A549 (cell line): Measurements from ENCODE around the gene B9D1. TPM values are rescaled to one million over a fixed set of nuclear protein-coding genes. Genes with fewer than 3 reads are reported as not detected.

Experiments
- ATAC-seq, 2 experiments: fragments of 200-7000 bp in 1 of 2; fragments of >200 bp in 1 of 2; cut with Nextera tagmentation in 1 of 2; cut with Tn5 transposase in 1 of 2; 3 replicates each; pipeline versions ENCODE4 v1.8.0 to v1.9.1; 2018 to 2020; ENCODE audit warnings: mild to moderate bottlenecking in 1 of 2, moderate library complexity in 1 of 2
- CTCF ChIA-PET: fragments of 300-600 bp; sonication (Branson Sonifier 250); formaldehyde crosslinking; extraction: SDS; loops from one replicate; lab custom pipeline; 2021; ENCODE audit warnings: antibody characterized with exemption, inconsistent platforms; lab: Yijun Ruan, JAX
- POLR2A ChIA-PET: fragments of 350-600 bp; formaldehyde crosslinking; extraction: SDS; loops from one replicate; lab custom pipeline; 2021; ENCODE audit warnings: antibody characterized with exemption, inconsistent platforms; lab: Yijun Ruan, JAX
- DNase-seq, 2 experiments: peaks; one replicate each; pipeline versions ENCODE4 v3.0.0 to v3.0.0-alpha.2; 2011 to 2016; ENCODE audit warnings: low read depth in 1 of 2, low spot score in 1 of 2
- FAIRE-seq: peaks from 2 replicates; lab custom pipeline; 2011; peaks lifted over from hg19 to GRCh38; lab: Jason Lieb, UNC
- H3K27ac ChIP-seq, 2 experiments: fragments of >200 bp; sonication (Bioruptor Twin); formaldehyde crosslinking; 3 replicates each; pipeline ENCODE4 v1.5.1; 2016 to 2017
- H3K4me1 ChIP-seq: fragments of >200 bp; sonication (Bioruptor Twin); formaldehyde crosslinking; 3 replicates; pipeline ENCODE4 v1.6.1; 2016
- H3K4me2 ChIP-seq: fragments of >200 bp; sonication (Bioruptor Twin); formaldehyde crosslinking; 3 replicates; pipeline ENCODE4 v1.6.1; 2016
- H3K4me3 ChIP-seq: fragments of >200 bp; sonication (Bioruptor Twin); formaldehyde crosslinking; 3 replicates; pipeline ENCODE4 v1.5.1; 2016
- H3K9me3 ChIP-seq: fragments of >200 bp; sonication (Bioruptor Twin); formaldehyde crosslinking; 3 replicates; pipeline ENCODE4 v1.6.1; 2016
- ATOH8 ChIP-seq: fragments of 250-450 bp; sonication (Bioruptor Pico); IDR thresholded peaks from 2 replicates; pipeline ENCODE4 v1.5.0; 2020; ENCODE audit warnings: low read depth, mild to moderate bottlenecking, moderate library complexity
- CBX8 ChIP-seq: fragments of 200-600 bp; sonication (generic); IDR thresholded peaks from 2 replicates; pipeline ENCODE4 v1.6.1; 2016
- CHD2 ChIP-seq: fragments of 150-350 bp; IDR thresholded peaks from 2 replicates; pipeline ENCODE4 v1.6.1; 2014; ENCODE audit warnings: low read length; ENCODE audit not compliant: partially characterized antibody
- CTCF ChIP-seq: fragments of >200 bp; sonication (Bioruptor Twin); formaldehyde crosslinking; IDR thresholded peaks from 3 replicates; pipeline ENCODE4 v1.5.1; 2016
- EHMT2 ChIP-seq: fragments of 200-600 bp; sonication (generic); IDR thresholded peaks from 2 replicates; pipeline ENCODE4 v1.6.1; 2016; ENCODE audit warnings: antibody characterized with exemption, low read depth, mild to moderate bottlenecking, moderate library complexity
- HES2 ChIP-seq: fragments of >200 bp; sonication (Bioruptor Twin); formaldehyde crosslinking; IDR thresholded peaks from 2 replicates; pipeline ENCODE4 v1.6.1; 2016
- HOXA7 ChIP-seq: fragments of 250-450 bp; sonication (Bioruptor Pico); IDR thresholded peaks from 2 replicates; pipeline ENCODE4 v1.5.0; 2020; ENCODE audit warnings: mild to moderate bottlenecking, moderate library complexity
- KDM1A ChIP-seq: fragments of 200-600 bp; sonication (generic); IDR thresholded peaks from 2 replicates; pipeline ENCODE4 v1.6.1; 2016; ENCODE audit warnings: low read depth, mild to moderate bottlenecking
- KDM5A ChIP-seq: fragments of 200-600 bp; sonication (generic); IDR thresholded peaks from 2 replicates; pipeline ENCODE4 v1.6.1; 2016; ENCODE audit warnings: antibody characterized with exemption, mild to moderate bottlenecking
- MYC ChIP-seq: IDR thresholded peaks from 2 replicates; pipeline ENCODE4 v1.6.1; 2012; ENCODE audit warnings: mild to moderate bottlenecking, inconsistent platforms, low read length, improper control_type of control experiment, borderline replicate concordance
- NR3C1 ChIP-seq: fragments of >200 bp; sonication (Bioruptor Twin); formaldehyde crosslinking; IDR thresholded peaks from 3 replicates; pipeline ENCODE4 v1.6.1; 2017
- PHF8 ChIP-seq: fragments of 200-600 bp; sonication (generic); IDR thresholded peaks from 2 replicates; pipeline ENCODE4 v1.6.1; 2016; ENCODE audit warnings: low read depth, mild to moderate bottlenecking, antibody characterized with exemption, moderate library complexity, borderline replicate concordance
- POLR2AphosphoS2 ChIP-seq: conservative IDR thresholded peaks from 2 replicates; pipeline ENCODE4 v1.6.1; 2012; ENCODE audit warnings: low read length, improper control_type of control experiment, inconsistent platforms
- SMC3 ChIP-seq: fragments of >200 bp; sonication (Bioruptor Twin); formaldehyde crosslinking; IDR thresholded peaks from 3 replicates; pipeline ENCODE4 v1.6.1; 2018; ENCODE audit warnings: inconsistent platforms
- USF2 ChIP-seq: fragments of 450-650 bp; IDR thresholded peaks from 2 replicates; pipeline ENCODE4 v1.6.1; 2014; ENCODE audit warnings: antibody characterized with exemption
- ZFP36 ChIP-seq: fragments of 450-650 bp; IDR thresholded peaks from 2 replicates; pipeline ENCODE4 v1.6.1; 2014; ENCODE audit warnings: borderline replicate concordance; ENCODE audit not compliant: partially characterized antibody
- ZNF302 ChIP-seq: fragments of 250-450 bp; sonication (Bioruptor Pico); IDR thresholded peaks from 2 replicates; pipeline ENCODE4 v1.9.0; 2021; ENCODE audit warnings: inconsistent platforms, mild to moderate bottlenecking, moderate library complexity
- ZSCAN20 ChIP-seq: fragments of 250-450 bp; sonication (Bioruptor Pico); IDR thresholded peaks from 2 replicates; pipeline ENCODE4 v1.8.0; 2022; ENCODE audit warnings: mild to moderate bottlenecking, moderate library complexity
- WGBS: methylation state at CpG from one replicate; pipeline ENCODE4 v1.1.6; 2017; ENCODE audit errors: missing lambda C conversion rate; 5-methylcytosine and 5-hydroxymethylcytosine counted together
- polyA plus RNA-seq, 4 experiments: library from polyadenylated mRNA; depleted of rRNA in 3 of 4; stranded (reverse); fragments of >200 nt; fragmentation: RNase III in 1 of 4; extraction: RNeasy Plus Mini Kit Qiagen cat#74134 plus additional on column Dnase treatment in 1 of 4; gene quantifications; 2 replicates in 3 of 4; 3 replicates in 1 of 4; pipeline ENCODE4 v1.2.3, GENCODE V29; 2011 to 2017
- TF ChIP-seq, protein P1 (sequence below): fragments of >200 bp; sonication (Bioruptor Twin); formaldehyde crosslinking; IDR thresholded peaks from 3 replicates; pipeline ENCODE4 v1.6.1; 2016
- TF ChIP-seq, protein P2 (sequence below): fragments of 150-350 bp; IDR thresholded peaks from 2 replicates; pipeline ENCODE4 v1.6.1; 2014; ENCODE audit warnings: low read depth, mild to moderate bottlenecking, low read length

B9D1 gene
- polyA plus RNA-seq, 2 of the 4 experiments (the other 2 are of a cell fraction): 48.2 to 60.6 TPM

GRCh38 chr17:19348081-19348650, 14.4 kb downstream of the B9D1 start:
- DNase-seq: no peak
- H3K4me1 ChIP-seq: peaks cover 35% of the 10 kb centered on the region
- H3K9me3 ChIP-seq: no peaks in the 10 kb centered on the region
- ChIA-PET POLR2A (no interaction called here), CTCF (interaction anchor here (1.2 to 2.4 kb wide), 4 partner anchors 10 to 15 kb away, joined by 3 to 19 read pairs (median 12); partner anchors contain the start of gene B9D1)
- H3K4me3 ChIP-seq: no peak overlapping the region
- peak overlapping the region; percentile 64 for H3K4me2 ChIP-seq
- FAIRE-seq: no peak
- no peak for ATAC-seq
- H3K27ac ChIP-seq: peak overlapping the region; percentile 86 to 93
- TF ChIP-seq ZSCAN20: no peak
- TF ChIP-seq CHD2: no peak
- TF ChIP-seq ZNF302 (CRISPR knock-in tag): no peak
- no peak for TF ChIP-seq ATOH8 (CRISPR knock-in tag)
- no peak for TF ChIP-seq KDM1A
- TF ChIP-seq, protein P1, sequence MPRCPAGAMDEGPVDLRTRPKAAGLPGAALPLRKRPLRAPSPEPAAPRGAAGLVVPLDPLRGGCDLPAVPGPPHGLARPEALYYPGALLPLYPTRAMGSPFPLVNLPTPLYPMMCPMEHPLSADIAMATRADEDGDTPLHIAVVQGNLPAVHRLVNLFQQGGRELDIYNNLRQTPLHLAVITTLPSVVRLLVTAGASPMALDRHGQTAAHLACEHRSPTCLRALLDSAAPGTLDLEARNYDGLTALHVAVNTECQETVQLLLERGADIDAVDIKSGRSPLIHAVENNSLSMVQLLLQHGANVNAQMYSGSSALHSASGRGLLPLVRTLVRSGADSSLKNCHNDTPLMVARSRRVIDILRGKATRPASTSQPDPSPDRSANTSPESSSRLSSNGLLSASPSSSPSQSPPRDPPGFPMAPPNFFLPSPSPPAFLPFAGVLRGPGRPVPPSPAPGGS: no peak
- no peak for TF ChIP-seq USF2
- no peak for TF ChIP-seq HES2
- no peak for TF ChIP-seq NR3C1
- no peak for TF ChIP-seq SMC3
- no peak for TF ChIP-seq CBX8
- no peak for TF ChIP-seq EHMT2
- no peak for TF ChIP-seq POLR2AphosphoS2
- TF ChIP-seq CTCF: no peak
- TF ChIP-seq, protein P2, sequence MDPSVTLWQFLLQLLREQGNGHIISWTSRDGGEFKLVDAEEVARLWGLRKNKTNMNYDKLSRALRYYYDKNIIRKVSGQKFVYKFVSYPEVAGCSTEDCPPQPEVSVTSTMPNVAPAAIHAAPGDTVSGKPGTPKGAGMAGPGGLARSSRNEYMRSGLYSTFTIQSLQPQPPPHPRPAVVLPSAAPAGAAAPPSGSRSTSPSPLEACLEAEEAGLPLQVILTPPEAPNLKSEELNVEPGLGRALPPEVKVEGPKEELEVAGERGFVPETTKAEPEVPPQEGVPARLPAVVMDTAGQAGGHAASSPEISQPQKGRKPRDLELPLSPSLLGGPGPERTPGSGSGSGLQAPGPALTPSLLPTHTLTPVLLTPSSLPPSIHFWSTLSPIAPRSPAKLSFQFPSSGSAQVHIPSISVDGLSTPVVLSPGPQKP: no peak
- 91% methylated on average over 9 of the region's 9 CpGs for WGBS

DNA sequence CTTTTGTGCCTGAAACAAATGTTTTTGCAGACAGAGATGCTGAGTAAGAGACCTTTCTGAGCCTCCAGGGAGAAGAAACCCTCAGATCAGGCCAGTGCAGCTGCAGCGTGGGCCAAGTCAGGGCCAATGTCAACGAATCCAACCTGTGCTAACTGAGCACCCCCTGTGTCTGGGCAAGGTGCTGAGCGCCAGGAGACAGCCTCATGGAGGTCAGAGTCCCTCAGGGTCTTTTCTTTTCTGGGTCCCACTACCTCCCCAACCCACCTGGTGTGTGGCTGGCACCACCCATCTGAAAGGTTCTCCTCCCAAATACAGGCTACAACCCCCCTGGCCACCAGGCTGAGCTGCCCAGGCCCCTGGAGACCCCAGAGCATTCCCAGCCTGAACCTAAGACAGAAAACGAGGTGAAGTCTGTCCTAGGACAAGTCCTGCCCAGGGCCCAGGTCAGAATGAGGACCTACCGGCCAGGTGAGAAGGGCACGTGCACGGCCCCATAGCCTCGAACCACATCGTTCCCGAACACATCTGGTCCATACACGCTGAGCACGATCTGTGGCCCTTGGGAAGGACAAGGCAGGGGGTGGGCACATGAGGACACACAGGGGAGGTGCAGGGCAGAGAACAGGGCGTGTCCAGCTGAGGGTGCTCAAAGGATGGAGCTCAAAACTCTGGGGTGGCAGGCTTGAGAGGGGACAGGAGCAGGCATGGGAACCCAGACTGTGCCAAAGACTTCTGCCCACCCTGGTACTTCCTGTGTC, 15.0 kb downstream of the B9D1 start:
- TF ChIP-seq HOXA7 (CRISPR knock-in tag) (no peak), PHF8 (no peak), ZSCAN20 (no peak), ZFP36 (no peak), KDM5A (no peak), MYC (no peak)
- Histone ChIP-seq H3K4me2 (peak overlapping the region; percentile 64), H3K4me1 (peaks cover 35% of the 10 kb centered on the region), H3K27ac (peak overlapping the region; percentile 86 to 93), H3K9me3 (no peaks in the 10 kb centered on the region), H3K4me3 (no peak overlapping the region)
- CTCF ChIA-PET: interaction anchor here (0.6 to 2.4 kb wide), 6 partner anchors 9 to 419 kb away, joined by 3 to 19 read pairs (median 4); partner anchors contain the start of gene B9D1
- ATAC-seq (peak; percentile 20 to 32; a peak in 5 of 6 replicates), FAIRE-seq (peak; percentile 89), DNase-seq (no peak)
- POLR2A ChIA-PET: interaction anchor here (1.0 to 1.8 kb wide), 4 partner anchors 9 to 30 kb away, joined by 3 to 5 read pairs (median 3); partner anchors contain the start of gene MAPK7
- WGBS: 81% methylated on average over 13 of the region's 13 CpGs
